Heart left ventricle (tissue), 13 donors: ENCODE data around the gene IFNGR1.

Experiments used
- CTCF ChIP-seq, 12 donors: fragments of 200-600 bp; sonication (generic) in 4 of 12; IDR thresholded peaks; one replicate each; pipeline versions ENCODE4 v1.5.0 to v1.8.0; 2018 to 2022; ENCODE audit warnings: antibody characterized with exemption in 12 of 12, mild to moderate bottlenecking in 5 of 12
- POLR2A ChIP-seq, 2 donors: fragments of 450-650 bp; IDR thresholded peaks; one replicate each; pipeline ENCODE4 v1.6.1; 2017; ENCODE audit warnings: antibody characterized with exemption in 2 of 2, mild to moderate bottlenecking in 2 of 2, moderate library complexity in 2 of 2
- donor health status: ischemic (EF 13 %, LVEDD 7.1; RV severe dilation, severe dysfunction).
- donor health status: DM: no; HTN: yes; CAD: no.
- donor health status: DM: no; HTN: no; CAD: no.
- donor health status: ischemic (EF 25% LVEDD 6.9; RV normal size, moderate dysfunction).
- donor health status: ischemic (EF 25% LVEDD 5.7; RV mildly dilated, moderate dysfunction).
- donor health status: ischemic (EF 35%, LVEDD 5.7; RV mildly dilated, moderate dysfunction).
- donor health status: nonischemic (EF 11% LVEDD 7.7; RV severe dilation, severe dysfunction).
- donor health status: DM: yes; HTN: yes; CAD: no.
- donor health status: PGD.
- donor health status: ischemic (EF 29% LVEDD 5.4; RV normal size, mild dysfunction).
- donor health status: nonischemic (EF 23%, LVEDD 6.1; RV moderate dilation, normal function).

GRCh38 chr6:137173501-137173900, 45.7 kb downstream of the IFNGR1 start, which contains the start of gene IL22RA2:
- TF ChIP-seq CTCF (IDR thresholded peaks at IDR 0.05) (no peak), POLR2A (IDR thresholded peaks at IDR 0.05) (no peak)
